Vagina (tissue), 2 donors: ENCODE measurements around the gene TNIK.

ENCODE experiments used
- POLR2A ChIP-seq, 2 donors: fragments of 450-650 bp; IDR thresholded peaks; one replicate each; pipeline ENCODE4 v1.6.1; 2017; ENCODE audit warnings: antibody characterized with exemption in 2 of 2, mild to moderate bottlenecking in 2 of 2, moderate library complexity in 2 of 2
- POLR2AphosphoS5 ChIP-seq, 2 donors: sonication (generic); formaldehyde crosslinking; IDR thresholded peaks; one replicate each; pipeline ENCODE4 v1.9.0; 2017; ENCODE audit warnings: antibody characterized with exemption in 2 of 2, mild to moderate bottlenecking in 2 of 2, low read depth in 1 of 2; ENCODE audit not compliant: insufficient read depth in 1 of 2
- TF ChIP-seq, protein P1 (sequence below), 3 experiments: fragments of 450-650 bp in 2 of 3; fragments of 200-600 bp in 1 of 3; sonication (generic) in 1 of 3; IDR thresholded peaks; one replicate each; pipeline ENCODE4 v1.5.1; 2017 to 2019; ENCODE audit warnings: antibody characterized with exemption in 3 of 3, mild to moderate bottlenecking in 2 of 3, moderate library complexity in 2 of 3

DNA sequence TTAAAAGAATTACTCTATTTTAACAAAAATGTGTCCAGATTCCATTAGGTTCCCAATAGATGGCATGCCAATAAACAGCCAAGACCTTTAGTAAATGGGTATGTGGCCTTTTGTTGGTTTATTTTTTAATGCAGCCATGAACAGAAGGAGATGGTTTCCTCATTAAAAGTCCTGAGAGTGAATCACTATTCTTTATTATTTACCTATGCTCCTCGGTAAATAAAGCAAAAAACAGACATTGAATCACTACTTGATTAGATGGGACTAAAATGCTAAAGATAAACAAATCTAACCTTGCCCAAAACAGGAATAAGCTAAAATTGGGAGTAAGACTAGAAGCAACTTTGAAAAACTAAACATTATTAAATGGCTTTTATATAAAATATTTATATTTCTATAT lies 94.2 kb downstream of the TNIK start:
- TF ChIP-seq POLR2A (IDR thresholded peaks at IDR 0.05) (no peak), POLR2AphosphoS5 (IDR thresholded peaks at IDR 0.05; ENCODE audit: insufficient read depth in 1 of 2, low read depth in 1 of 2) (no peak)
- TF ChIP-seq, protein P1, sequence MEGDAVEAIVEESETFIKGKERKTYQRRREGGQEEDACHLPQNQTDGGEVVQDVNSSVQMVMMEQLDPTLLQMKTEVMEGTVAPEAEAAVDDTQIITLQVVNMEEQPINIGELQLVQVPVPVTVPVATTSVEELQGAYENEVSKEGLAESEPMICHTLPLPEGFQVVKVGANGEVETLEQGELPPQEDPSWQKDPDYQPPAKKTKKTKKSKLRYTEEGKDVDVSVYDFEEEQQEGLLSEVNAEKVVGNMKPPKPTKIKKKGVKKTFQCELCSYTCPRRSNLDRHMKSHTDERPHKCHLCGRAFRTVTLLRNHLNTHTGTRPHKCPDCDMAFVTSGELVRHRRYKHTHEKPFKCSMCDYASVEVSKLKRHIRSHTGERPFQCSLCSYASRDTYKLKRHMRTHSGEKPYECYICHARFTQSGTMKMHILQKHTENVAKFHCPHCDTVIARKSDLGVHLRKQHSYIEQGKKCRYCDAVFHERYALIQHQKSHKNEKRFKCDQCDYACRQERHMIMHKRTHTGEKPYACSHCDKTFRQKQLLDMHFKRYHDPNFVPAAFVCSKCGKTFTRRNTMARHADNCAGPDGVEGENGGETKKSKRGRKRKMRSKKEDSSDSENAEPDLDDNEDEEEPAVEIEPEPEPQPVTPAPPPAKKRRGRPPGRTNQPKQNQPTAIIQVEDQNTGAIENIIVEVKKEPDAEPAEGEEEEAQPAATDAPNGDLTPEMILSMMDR (IDR thresholded peaks at IDR 0.05) = no peak
